GM19025 (cell line): ENCODE results near the gene APMAP.
"Not testable (repeated sequence)": the region's sequence is repeated elsewhere in the genome, so short reads cannot be mapped to it uniquely, and the experiment has no call there.

ENCODE experiments used
- ATAC-seq: cut with Tn5 transposase; IDR thresholded peaks from one replicate; pipeline ENCODE4 v1.9.1; 2021; ENCODE audit warnings: mild to moderate bottlenecking, low read depth, moderate library complexity; ENCODE audit not compliant: unreplicated experiment

Gene APMAP

DNA sequence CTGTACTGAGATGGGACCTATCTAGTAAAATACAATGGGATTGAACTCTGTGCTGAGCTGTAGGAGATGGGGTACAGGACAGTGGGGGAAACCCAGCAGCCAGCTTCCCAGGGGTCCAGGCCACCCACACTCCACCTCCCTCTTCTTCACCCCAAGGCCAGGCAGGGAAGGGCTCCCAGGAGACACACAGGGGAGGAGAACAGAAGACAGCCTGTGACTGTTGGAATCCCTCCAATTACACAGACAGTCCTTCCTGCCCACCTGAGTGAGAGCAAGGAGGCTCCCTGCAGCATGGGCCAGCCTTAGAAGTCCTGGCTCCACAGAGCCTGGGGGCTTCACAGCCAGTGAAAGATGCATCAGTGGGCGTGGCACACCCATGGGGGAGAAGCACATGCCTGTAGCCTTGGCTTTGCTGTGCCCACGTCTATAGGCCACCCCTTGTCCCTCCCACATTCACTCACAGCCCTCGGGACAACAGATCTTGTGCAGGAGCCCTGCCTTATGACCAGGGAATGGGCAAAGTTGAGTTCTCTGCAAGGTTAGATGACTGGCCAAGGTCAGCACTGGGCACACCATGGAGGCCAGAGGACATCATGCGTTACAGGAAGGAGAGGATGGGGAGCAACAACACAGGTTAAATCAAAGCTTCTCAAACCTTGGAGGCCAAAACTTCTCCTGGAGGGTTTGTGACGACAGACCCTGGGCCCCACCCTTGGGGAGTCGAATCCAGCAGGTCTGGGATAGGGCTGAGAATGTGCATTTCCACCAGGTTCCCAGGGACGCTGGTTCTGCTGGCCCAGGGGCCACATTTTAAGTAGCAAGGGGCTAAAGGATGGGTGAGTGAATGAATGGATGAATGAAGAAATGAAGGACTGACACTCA is 55.8 kb downstream of the APMAP start:
- ATAC-seq = no peak

DNA sequence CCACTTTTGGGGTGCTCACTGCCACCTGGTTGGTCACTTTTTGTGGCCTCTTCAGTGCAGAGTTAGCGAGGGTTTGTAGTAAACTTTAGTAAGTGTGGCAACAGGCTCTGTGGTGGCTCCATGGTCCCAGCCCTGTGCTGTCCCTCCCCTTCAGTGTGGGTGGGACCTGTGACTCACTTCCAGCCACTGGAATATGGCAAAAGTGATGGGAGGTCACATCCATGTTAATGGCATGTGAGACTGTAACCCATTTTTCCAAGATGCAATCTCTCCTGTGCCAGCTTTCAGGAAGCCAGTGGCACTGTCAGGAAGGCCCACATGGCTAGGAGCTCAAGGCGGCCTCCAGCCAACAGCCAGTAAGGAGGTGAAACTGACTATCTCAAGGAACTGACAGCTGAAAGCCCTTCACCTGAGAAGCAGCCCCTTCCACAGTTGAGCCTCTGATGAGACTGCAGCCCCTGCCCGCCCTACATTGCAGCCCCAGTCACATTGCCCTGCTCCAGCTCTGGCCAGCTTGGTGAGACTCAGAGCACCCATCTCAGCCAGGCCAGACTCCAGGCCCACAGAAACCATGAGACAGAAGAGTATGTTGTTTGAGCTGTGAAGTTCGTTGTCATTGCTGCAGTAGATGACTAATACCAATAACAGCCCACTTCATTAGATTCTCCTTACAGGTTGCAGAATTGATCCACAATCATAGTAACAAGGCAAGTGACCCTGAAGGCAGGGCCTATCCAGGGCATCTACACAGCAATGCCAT is 56.6 kb downstream of the APMAP start:
- ATAC-seq = no peak

DNA sequence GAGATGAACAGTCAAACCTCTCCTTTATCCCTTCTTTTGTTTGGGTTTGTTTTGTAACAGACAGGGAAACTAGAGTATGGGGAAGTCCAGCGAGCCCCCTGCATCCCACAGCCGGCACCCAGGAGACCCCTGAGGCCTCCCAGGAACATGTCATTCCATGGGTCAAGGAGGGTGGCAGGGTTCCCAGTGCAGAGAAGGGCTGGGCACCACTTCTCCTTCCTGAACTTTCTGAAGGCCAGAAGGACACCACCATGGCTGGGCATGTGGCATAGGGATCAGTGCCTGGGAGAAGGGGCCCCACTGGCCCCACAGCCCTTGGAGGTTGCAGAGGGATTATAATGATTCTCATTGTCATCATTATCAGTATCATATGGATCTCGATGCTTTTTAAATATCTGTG is 57.4 kb downstream of the APMAP start:
- no peak for ATAC-seq

DNA sequence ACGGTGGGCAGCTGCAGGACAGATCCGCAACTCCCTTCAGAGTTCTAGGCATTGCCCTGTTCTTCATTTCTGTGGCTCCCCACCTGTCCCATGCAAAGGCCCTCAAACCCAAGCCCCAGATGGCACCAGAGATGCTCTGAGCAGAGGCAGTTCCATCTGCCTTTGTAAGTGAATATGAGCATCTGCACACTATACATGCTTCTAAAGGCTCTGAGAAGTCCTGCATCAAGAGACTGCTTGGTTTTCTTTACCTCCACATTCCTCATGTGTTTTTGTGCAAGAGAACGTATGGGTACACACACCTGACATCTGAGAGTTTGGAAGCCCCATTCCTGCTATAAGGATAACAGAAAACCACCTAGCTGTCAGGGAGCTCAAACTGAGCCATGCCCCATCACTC is 57.8 kb downstream of the APMAP start:
- no peak for ATAC-seq

DNA sequence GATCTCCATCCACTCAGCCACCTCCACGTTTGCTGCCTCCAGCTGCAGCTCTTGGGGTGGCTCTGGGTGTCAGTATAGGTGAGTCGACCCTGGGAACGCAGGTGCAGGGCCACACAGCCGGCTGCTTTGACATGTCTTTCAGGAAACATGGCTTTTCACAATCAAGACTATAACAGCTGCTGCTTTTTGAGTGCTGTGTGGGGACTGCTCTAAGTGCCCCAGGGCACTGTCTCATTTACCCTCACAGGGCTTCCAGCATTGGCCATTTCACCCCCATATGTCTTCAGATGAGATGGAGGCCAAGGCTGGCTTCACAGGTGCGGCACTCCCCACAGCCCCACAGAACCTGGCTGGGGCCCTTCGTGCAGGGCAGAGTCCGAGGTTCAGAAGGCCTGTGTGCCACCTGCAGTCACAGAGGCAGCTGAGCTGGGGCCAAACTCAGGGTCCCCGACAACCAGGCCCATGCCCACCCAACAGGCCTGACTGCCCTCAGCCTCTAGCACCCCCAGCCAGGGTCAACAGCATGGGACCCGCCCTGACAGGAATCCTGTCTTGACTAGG is 58.4 kb downstream of the APMAP start:
- no peak for ATAC-seq

DNA sequence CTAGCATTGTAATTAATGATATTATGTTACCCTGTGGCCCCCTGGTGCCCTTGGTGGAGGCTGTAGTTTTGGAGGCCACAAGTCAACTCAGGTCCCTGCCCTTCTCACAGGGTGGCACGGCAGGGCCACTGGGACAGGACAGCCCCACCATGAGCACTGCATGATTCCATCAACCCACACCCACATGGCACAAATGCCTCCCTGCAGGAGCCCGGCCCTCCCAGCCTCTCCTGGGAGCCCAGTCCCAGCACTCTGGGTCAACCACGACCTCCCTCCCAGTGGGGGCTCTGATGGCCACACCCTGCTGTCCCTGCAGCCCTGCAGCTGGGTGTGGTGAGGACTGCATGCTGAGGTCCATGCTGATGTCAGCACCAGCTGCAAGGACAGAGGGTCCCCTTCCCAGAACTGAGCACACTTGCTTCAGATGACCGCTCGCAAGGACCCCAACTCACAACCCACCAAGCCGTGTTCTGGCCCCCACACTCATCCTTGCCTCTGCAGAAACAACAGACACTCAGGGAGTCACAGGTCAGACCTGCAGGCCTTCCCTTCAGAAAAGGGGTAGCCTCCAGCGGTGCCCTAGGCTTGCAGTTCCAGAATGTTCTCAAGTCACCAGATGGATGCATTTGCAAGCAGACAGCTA is 59.2 kb downstream of the APMAP start:
- ATAC-seq = no peak

DNA sequence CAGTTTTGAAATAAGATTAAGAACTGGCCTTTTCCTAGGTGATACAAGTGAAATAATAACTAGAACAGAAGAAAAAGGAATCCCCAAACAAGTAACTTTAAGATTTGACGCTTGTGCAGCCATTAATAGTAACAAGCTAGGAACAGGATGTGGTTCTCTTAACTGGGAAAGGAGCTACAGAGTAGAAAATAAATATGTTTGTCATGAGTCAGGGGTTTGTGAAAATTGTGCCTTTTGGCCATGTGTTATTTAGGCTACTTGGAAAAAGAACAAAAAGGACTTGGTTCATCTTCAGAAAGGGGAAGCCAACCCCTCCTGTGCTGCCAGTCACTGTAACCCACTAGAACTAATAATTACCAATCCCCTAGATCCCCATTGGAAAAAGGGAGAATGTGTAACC is 60.7 kb downstream of the APMAP start:
- ATAC-seq = not testable (repeated sequence)

DNA sequence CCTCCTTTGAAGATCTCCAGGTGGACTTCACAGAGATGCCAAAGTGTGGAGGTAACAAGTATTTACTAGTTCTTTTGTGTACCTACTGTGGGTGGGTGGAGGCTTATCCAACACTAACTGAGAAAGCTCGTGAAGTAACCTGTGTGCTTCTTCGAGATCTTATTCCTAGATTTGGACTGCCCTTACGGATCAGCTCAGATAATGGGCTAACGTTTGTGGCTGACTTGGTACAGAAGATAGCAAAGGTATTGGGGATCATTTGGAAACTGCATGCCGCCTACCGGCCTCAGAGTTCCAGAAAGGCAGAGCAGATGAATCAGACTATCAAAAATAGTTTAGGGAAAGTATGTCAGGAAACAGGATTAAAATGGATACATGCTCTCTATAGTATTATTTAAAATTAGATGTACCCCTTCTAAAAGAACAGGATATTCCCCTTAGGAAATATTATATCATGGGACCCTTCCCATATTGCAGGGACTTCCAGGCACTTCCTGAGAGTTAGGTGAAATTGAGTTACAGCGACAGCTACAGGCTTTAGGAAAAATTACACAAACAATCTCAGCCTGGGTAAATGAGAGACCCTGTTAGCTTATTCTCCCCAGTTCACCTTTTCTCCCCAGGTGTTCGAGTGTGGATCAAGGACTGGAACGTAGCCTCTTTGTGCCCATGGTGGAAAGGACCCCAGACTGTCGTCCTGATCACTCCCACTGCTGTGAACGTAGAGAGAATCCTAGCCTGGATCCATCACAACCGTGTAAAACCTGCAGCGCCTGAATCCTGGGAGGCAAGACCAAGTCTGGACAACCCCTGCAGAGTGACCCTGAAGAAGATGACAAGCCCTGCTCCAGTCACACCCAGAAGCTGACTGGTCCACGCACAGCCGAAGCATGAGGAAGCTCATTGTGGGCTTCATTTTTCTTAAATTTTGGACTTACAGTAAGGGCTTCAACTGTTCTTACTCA is 61.5 kb downstream of the APMAP start:
- ATAC-seq = not testable (repeated sequence)

DNA sequence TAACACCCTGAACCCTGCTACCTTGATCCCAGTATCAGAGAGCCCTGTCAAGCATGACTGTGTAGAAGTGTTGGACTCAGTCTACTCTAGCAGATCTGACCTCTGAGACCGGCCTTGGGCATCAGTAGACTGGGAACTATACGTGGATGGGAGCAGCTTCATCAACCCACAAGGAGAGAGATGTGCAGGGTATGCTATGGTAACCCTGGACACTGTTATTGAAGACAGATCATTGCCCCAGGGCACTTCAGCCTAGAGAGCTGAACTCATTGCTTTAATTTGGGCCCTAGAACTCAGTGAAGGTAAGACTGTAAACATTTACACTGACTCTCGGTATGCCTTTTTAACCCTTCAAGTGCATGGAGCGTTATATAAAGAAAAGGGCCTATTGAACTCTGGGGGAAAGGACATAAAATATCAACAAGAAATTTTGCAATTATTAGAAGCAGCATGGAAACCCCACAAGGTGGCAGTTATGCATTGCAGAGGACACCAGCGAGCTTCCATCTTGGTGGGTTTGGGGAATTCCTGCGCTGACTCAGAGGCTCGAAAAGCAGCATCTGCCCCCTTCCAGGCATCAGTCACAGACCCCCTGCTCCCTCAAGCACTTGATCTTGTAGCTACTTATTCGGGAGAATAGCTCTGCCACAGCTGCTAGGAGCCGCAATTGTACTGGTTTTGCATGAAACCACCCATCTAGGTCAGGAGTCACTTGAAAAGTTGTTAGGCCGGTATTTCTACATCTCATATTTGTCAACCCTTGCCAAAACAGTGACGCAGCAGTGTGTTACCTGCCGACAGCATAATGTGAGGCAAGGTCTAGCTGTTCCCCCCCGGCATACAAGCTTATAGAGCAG is 62.5 kb downstream of the APMAP start:
- ATAC-seq = not testable (repeated sequence)

DNA sequence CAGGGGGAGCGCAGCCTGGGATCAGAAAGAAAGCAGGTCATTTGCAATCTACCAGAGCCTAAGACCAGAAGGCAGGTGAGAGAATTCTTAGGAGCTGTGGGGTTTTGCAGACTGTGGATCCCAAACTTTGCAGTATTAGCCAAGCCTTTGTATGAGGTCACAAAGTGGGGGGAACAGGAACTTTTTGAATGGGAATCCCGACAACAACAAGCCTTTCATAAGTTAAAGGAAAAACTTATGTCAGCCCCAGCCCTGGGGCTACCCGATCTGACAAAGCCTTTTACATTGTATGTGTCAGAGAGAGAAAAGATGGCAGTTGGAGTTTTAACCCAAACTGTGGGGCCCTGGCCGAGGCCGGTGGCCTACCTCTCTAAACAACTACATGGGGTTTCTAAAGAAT is 63.3 kb downstream of the APMAP start:
- not testable (repeated sequence) for ATAC-seq

DNA sequence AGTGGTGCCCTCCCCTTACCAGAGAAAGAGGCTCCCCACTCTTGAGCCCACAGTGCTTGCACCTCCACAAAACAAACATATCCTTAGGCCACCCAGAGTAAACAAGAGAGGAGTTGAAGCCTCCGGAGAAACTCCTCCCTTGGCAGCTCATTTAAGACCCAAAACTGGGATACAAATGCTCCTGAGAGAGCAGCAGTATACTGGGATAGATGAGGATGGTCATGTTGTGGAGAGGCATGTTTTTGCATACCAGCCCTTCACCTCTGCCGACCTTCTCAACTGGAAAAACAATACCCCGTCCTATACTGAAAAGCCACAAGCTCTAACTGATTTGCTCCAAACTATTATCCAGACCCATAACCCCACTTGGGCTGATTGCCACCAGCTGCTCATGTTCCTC is 71.8 kb downstream of the APMAP start:
- ATAC-seq = not testable (repeated sequence)

DNA sequence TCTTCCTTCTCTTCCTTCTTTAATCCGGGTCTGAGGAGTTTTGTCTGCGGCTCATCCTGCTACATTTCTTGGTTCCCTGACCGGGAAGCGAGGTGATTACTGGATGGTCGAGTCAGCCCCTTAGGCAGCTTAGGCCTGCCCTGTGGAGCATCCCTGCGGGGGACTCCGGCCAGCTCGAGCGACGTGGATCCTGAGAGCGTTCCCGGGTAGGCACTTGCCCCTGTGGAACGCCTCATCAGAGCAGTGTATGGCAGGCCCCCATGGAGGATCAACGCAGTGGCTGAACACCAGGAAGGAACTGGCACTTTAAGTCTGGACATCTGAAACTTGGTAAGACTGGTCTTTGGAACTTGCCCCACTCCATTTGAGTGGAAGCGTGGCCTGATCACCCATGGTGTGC is 72.9 kb downstream of the APMAP start:
- not testable (repeated sequence) for ATAC-seq

DNA sequence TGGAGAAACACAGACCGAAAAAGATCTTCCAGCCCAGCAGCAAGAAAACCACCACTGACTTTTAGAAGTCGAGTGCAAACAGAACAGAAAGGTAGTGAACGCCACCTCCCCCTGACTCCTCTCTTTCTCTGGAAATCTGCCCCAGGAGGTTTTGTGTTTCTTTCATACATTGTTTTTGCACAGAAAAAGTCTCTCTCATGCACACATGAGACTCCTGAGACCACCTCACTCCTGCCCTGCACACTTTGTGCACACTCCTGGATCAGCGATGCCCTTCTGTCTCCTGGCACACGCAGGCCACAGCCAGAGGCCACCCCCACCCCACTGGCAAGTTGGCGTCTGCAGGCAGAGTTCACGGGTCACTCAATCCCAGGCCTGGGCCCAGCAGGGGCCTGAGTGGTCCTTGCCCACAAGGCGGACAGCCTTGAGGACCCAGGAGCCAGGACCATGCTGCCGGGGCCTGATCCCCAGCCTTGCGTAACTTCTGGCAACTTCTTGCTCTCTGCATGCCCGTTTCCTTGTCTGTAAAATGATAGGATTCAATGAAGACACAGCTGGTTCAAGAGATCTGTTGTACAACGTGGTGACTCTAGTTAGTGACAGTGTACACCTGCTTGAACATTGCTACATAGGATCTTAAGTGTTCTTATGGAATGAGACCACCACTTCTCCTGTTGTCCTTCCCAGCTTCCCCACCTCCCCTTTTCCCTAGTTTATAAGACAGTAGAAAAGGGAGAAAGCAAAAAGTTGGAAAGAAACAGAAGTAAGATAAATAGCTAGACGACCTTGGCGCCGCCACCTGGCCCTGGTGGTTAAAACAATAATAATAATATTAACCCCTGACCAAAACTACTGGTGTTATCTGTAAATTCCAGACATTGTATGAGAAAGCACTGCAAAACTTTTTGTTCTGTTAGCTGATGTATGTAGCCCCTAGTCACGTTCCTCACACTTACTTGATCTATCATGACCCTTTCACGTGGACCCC is 73.7 kb downstream of the APMAP start:
- no peak for ATAC-seq

DNA sequence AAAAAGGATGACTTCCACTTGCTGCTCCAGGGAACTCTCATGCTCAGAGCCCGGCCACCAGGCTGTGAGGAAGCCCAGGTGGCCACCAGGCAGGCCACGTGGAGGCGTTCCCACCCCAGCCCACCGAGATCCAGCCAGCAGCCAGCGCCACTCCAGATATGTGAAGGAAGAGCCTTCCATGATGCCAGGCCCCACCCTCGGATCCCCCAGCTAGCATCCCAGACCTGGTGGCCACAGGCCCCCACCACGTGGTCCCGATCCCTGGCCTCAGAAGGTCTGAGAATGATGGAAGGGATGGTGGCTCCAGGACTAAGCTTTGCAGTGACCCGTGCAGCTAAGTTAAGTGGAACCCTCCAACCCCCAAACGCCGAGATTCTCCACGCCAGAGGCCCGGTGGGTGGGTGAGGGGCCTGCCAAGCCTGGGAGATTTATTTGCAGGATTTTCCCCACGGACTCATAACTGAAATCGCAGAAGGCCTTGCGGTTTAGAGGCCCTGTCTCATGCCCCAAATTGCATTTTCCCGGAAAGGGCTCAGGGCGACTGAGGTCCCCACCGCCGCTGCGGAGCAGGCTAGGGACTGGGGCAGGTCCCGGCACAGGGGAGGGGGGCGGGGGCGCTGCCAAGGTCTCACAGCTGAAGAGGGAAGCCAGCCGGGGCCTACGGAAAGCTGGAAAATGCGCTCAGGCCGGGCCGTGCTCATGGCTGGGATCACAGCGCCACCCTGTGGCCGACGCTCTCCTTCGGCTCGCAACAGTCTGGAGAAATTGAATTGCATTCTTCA is 74.6 kb downstream of the APMAP start:
- ATAC-seq = no peak

DNA sequence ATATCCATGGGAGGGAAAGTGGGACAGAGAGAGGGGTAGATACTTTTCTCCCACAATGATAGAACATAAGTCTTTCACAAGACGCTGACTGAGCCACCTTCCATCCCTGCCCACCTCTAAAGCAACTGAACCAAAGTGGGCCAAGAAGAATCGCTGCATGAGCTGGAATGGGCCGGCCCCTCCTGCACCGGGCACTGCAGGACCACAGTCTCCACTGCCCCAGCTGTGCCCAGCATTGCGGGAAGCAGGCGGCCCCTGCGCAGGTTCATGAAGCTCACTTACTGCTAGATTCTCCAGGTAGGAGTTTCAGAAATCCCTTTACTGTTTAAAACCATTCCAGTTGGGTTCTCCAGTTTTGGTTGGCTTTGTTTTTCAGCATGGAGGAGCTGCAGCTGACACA is 75.5 kb downstream of the APMAP start:
- ATAC-seq = no peak

DNA sequence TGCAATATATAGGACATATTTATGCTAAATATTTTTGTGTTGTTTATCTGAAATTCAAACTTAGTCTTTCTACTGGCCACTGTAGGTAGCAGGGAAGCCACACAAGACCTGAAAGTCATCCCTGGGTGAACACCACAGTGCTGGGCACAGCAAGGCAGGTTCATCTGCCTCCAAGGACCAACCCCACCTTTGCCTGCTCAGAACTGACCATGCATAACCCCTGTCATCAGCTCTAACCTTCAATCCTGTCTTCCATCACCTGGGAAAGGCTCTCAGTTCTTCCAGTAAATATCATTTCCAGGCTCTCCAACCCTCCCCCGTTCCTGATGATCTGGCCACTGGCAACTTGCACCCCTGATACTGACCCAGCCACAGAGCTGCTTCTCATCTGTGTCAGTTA is 76.1 kb downstream of the APMAP start:
- ATAC-seq = no peak

DNA sequence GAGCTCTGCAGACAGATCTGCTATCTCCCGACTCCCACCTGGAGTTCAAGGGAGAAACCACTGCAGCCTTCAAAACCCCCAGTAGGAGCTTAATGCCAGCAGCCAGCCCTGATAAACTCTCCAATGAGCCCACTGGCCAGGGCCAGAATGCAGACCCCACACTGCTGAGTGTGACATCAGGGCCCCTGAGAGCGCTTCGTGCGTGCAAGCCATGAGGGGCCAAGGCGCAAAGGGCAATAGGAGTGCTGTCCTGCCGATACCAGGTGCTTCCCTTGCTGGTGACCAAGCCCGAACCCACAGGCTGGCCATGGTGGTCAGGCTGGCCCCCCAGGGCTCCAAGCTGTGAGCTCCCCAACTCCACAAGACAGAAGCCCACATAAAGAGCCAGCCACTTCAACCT is 76.7 kb downstream of the APMAP start:
- no peak for ATAC-seq
